Measurements from ENCODE around the gene GINS3. TPM values are rescaled to one million over a fixed set of nuclear protein-coding genes. Genes with fewer than 3 reads are reported as not detected.
"Not testable (repeated sequence)": the region's sequence is repeated elsewhere in the genome, so short reads cannot be mapped to it uniquely, and the experiment has no call there.

The GINS3 gene
- total RNA-seq, 1 experiment from 2014 or later: 7.6 TPM

GRCh38 chr16:58415003-58415402 is 22.7 kb downstream of the GINS3 start:
- Histone ChIP-seq H3K27ac (ENCODE audit: low read length) (no peak overlapping the region), H3K9me3 (ENCODE audit: control insufficient read depth, insufficient read depth, low read depth, low read length) (no peaks in the 10 kb centered on the region), H3K27me3 (ENCODE audit: control insufficient read depth, insufficient read depth, low read length) (no peaks in the 10 kb centered on the region), H3K36me3 (ENCODE audit: control insufficient read depth, insufficient read depth, low read length) (no peaks in the 10 kb centered on the region), H3K4me1 (ENCODE audit: control insufficient read depth, insufficient read depth, low read length) (no peaks in the 10 kb centered on the region), H3K4me3 (ENCODE audit: low read depth in 2 of 2, low read length in 2 of 2) (no peak overlapping the region)
- POLR2A ChIA-PET: no interaction called here
- ATAC-seq (no peak), DNase-seq (ENCODE audit: low read depth, low spot score) (no peak)
- TF ChIP-seq TCF7L2 (IDR thresholded peaks at IDR 0.05; ENCODE audit: low read depth, low read length) (no peak), SIN3A (IDR thresholded peaks at IDR 0.05; ENCODE audit: borderline replicate concordance, insufficient read depth, low read depth, low read length) (no peak), POLR2AphosphoS5 (IDR thresholded peaks at IDR 0.05; ENCODE audit: low read depth, low read length) (no peak), REST (IDR thresholded peaks at IDR 0.05; ENCODE audit: insufficient read depth in 1 of 2, low read depth in 2 of 2, low read length in 1 of 2) (no peak)
- TF ChIP-seq, protein P1, sequence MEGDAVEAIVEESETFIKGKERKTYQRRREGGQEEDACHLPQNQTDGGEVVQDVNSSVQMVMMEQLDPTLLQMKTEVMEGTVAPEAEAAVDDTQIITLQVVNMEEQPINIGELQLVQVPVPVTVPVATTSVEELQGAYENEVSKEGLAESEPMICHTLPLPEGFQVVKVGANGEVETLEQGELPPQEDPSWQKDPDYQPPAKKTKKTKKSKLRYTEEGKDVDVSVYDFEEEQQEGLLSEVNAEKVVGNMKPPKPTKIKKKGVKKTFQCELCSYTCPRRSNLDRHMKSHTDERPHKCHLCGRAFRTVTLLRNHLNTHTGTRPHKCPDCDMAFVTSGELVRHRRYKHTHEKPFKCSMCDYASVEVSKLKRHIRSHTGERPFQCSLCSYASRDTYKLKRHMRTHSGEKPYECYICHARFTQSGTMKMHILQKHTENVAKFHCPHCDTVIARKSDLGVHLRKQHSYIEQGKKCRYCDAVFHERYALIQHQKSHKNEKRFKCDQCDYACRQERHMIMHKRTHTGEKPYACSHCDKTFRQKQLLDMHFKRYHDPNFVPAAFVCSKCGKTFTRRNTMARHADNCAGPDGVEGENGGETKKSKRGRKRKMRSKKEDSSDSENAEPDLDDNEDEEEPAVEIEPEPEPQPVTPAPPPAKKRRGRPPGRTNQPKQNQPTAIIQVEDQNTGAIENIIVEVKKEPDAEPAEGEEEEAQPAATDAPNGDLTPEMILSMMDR (IDR thresholded peaks at IDR 0.05): no peak
- no TSS peak for BruUV-seq (replicated peaks)
- in situ Hi-C loops (cut with HindIII; ENCODE audit: low pct_unique_long_range_greater_than_20kb, low sequenced_read_pairs): no loop called here
- intact Hi-C loops (cut with micrococcal nuclease; ENCODE audit: unreplicated experiment): no loop called here
- CTCF ChIA-PET: no interaction called here

DNA sequence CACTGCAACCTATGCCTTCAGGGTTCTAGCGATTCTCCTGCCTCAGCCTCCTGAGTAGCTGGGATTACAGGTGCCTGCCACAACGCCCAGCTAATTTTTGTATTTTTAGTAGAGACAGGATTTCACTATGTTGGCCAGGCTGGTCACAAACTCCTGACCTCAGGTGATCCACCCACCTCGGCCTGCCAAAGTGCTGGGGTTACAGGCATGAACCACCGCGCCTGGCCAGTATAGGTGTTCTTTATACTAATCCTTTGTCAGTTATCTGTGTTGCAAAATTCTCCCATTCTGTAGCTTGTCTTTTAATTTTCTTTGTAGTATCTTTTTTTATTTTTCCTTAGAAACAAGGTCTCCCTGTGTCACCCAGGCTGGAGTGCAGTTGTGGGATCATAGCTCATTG is 23.7 kb downstream of the GINS3 start:
- BruUV-seq (replicated peaks); DNase-seq (ENCODE audit: low read depth, low spot score); H3K27ac ChIP-seq (ENCODE audit: low read length); H3K27me3 ChIP-seq (ENCODE audit: control insufficient read depth, insufficient read depth, low read length); H3K36me3 ChIP-seq (ENCODE audit: control insufficient read depth, insufficient read depth, low read length); in situ Hi-C loops (cut with HindIII; ENCODE audit: low pct_unique_long_range_greater_than_20kb, low sequenced_read_pairs); ATAC-seq; intact Hi-C loops (cut with micrococcal nuclease; ENCODE audit: unreplicated experiment); H3K9me3 ChIP-seq (ENCODE audit: control insufficient read depth, insufficient read depth, low read depth, low read length); H3K4me3 ChIP-seq (ENCODE audit: low read depth in 2 of 2, low read length in 2 of 2); POLR2A ChIA-PET; H3K4me1 ChIP-seq (ENCODE audit: control insufficient read depth, insufficient read depth, low read length): not testable (repeated sequence)
- CTCF ChIA-PET: interaction anchor here (0.6 kb wide), 1 partner anchor 67 kb away, joined by 8 read pairs; no protein-coding TSS in a partner anchor

- no TSS peak for BruUV-seq (replicated peaks)
- ChIA-PET CTCF (no interaction called here), POLR2A (no interaction called here)
- Histone ChIP-seq H3K4me1 (ENCODE audit: control insufficient read depth, insufficient read depth, low read length) (no peaks in the 10 kb centered on the region), H3K27ac (ENCODE audit: low read length) (no peak overlapping the region), H3K4me3 (ENCODE audit: low read depth in 2 of 2, low read length in 2 of 2) (no peak overlapping the region), H3K27me3 (ENCODE audit: control insufficient read depth, insufficient read depth, low read length) (no peaks in the 10 kb centered on the region), H3K9me3 (ENCODE audit: control insufficient read depth, insufficient read depth, low read depth, low read length) (no peaks in the 10 kb centered on the region), H3K36me3 (ENCODE audit: control insufficient read depth, insufficient read depth, low read length) (no peaks in the 10 kb centered on the region)
- intact Hi-C loops (cut with micrococcal nuclease; ENCODE audit: unreplicated experiment) (no loop called here), in situ Hi-C loops (cut with HindIII; ENCODE audit: low pct_unique_long_range_greater_than_20kb, low sequenced_read_pairs) (no loop called here)
- TF ChIP-seq TCF7L2 (IDR thresholded peaks at IDR 0.05; ENCODE audit: low read depth, low read length) (no peak), POLR2AphosphoS5 (IDR thresholded peaks at IDR 0.05; ENCODE audit: low read depth, low read length) (no peak), SIN3A (IDR thresholded peaks at IDR 0.05; ENCODE audit: borderline replicate concordance, insufficient read depth, low read depth, low read length) (no peak), REST (IDR thresholded peaks at IDR 0.05; ENCODE audit: insufficient read depth in 1 of 2, low read depth in 2 of 2, low read length in 1 of 2) (no peak)
- TF ChIP-seq, protein P1 (IDR thresholded peaks at IDR 0.05): no peak
- ATAC-seq: no peak
- DNase-seq (ENCODE audit: low read depth, low spot score): no peak
Measured at GRCh38 chr16:58417035-58417434, 24.8 kb downstream of the GINS3 start.
